Frontal cortex (tissue), 4 donors: ENCODE results near the gene PLA2G1B. TPM values are rescaled to one million over a fixed set of nuclear protein-coding genes. Genes with fewer than 3 reads are reported as not detected.

ENCODE experiments used
- DNase-seq, 2 donors: peaks; one replicate each; pipeline ENCODE4 v3.0.0; 2012; ENCODE audit warnings: low spot score in 2 of 2
- FAIRE-seq: peaks from 2 replicates; lab custom pipeline; 2012; peaks lifted over from hg19 to GRCh38; lab: Jason Lieb, UNC
- small RNA-seq: library from RNA; depleted of rRNA; stranded (forward); fragments of <200 nt; gene quantifications from one replicate; pipeline ENCODE3, GENCODE V24; 2014
- total RNA-seq: library from RNA; depleted of rRNA; stranded (reverse); fragments of >200 nt; gene quantifications from one replicate; pipeline ENCODE4 v1.2.3, GENCODE V29; 2014
- donor health status: control.
- donor health status: control.
- donor health status: control.

PLA2G1B gene
- total RNA-seq, 1 donor from 2014 or later = not detected

DNA sequence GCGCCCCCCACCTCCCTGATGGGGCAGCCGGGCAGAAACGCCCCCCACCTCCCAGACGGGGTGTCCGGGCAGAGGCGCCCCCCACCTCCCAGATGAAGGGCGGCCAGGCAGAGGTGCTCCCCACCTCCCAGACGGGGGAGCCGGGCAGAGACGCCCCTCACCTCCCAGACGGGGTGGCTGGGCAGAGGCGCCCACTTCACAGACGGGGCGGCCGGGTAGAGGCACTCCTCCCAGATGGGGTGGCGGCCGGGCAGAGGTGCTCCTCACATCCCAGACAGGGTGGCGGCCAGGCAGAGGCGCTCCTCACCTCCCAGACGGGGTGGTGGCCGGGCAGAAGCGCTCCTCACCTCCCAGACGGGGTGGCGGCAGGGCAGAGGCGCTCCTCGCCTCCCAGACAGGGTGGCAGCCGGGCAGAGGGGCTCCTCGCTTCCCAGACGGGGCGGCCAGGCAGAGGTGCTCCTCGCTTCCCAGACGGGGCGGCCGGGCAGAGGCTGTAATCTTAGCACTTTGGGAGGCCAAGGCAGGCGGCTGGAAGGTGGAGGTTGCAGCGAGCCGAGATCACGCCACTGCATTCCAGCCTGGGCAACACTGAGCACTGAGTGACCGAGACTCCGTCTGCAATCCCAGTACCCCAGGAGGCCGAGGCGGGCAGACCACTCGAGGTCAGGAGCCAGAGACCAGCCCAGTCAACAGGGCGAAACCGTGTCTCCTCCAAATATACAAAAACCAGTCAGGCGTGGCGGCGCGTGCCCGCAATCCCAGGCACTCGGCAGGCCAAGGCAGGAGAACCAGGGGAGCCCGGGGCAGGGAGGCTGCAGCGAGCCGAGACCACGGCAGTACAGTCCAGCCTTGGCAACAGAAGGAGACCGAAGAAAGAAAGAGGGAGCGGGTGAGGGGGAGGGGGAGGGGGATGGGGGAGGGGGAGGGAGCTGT is 49.2 kb downstream of the PLA2G1B start:
- DNase-seq (no peak), FAIRE-seq (no peak)

DNA sequence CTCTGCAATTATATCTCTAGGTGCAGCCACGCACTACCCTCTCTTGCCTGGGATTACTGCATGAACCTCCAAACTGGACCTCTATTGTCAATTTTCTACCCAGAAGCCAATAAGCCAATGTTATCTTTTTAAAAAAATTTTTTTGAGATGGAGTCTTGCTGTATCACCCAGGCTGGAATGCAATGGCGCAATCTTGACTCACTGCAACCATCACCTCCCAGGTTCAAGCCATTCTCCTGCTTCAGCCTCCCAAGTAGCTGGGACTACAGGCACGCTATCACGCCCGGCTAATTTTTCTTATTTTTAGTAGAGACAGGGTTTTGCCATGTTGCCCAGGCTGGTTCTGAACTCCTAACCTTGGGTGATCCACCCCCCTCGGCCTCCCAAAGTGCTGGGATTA is 50.8 kb downstream of the PLA2G1B start:
- FAIRE-seq (no peak), DNase-seq (no peak)

Small RNA genes within 50 kb of the gene (small RNA-seq; reads per million reads assigned to genes)
- gene RNU4-1 (286 reads per million, percentile 99 among the genes with 10 or more reads in this experiment), gene RNU4-2 (1,243 reads per million, percentile 99 among the genes with 10 or more reads in this experiment), gene RNU6-1088P (not detected)

Other genes with a start within 250 kb of the PLA2G1B start
- 37.5 TPM for gene RAB35, start 211.0 kb downstream of the PLA2G1B start, total RNA-seq
- gene GCN1, start 133.1 kb downstream of the PLA2G1B start, total RNA-seq = 62.4 TPM
- 1,889 TPM for gene RPLP0, start 126.7 kb downstream of the PLA2G1B start, total RNA-seq
- 2.4 TPM for gene PXN, start 62.0 kb downstream of the PLA2G1B start, total RNA-seq
- gene RNU4-2, start 35.9 kb downstream of the PLA2G1B start, total RNA-seq = under 0.01 TPM
- gene RNU4-1, start 34.5 kb downstream of the PLA2G1B start, total RNA-seq = under 0.01 TPM
- gene SIRT4, start 25.5 kb downstream of the PLA2G1B start, total RNA-seq = 4.1 TPM
- gene MSI1, start 41.4 kb upstream of the PLA2G1B start, total RNA-seq = 6.9 TPM
- 489 TPM for gene COX6A1, start 110.3 kb upstream of the PLA2G1B start, total RNA-seq
- gene TRIAP1, start 118.6 kb upstream of the PLA2G1B start, total RNA-seq = 11.0 TPM
- 28.9 TPM for gene GATC, start 118.7 kb upstream of the PLA2G1B start, total RNA-seq
- gene SRSF9, start 142.0 kb upstream of the PLA2G1B start, total RNA-seq = 92.5 TPM
- 279 TPM for gene DYNLL1, start 168.3 kb upstream of the PLA2G1B start, total RNA-seq
- gene COQ5, start 201.4 kb upstream of the PLA2G1B start, total RNA-seq = 25.3 TPM
- 119 TPM for gene RNF10, start 206.6 kb upstream of the PLA2G1B start, total RNA-seq